BJ (cell line): ENCODE data around the gene MED28. TPM values are rescaled to one million over a fixed set of nuclear protein-coding genes. Genes with fewer than 3 reads are reported as not detected.
A peak's percentile ranks its signal among the peaks of the same experiment; 100 is the strongest.

Source experiments
- CTCF ChIA-PET: fragments of 350-600 bp; formaldehyde crosslinking; extraction: SDS; loops from one replicate; lab custom pipeline; 2021; ENCODE audit warnings: antibody characterized with exemption, inconsistent platforms; lab: Yijun Ruan, JAX
- POLR2A ChIA-PET: fragments of 300-600 bp; sonication (Branson Sonifier 250); formaldehyde crosslinking; extraction: SDS; loops from one replicate; lab custom pipeline; 2021; ENCODE audit warnings: antibody characterized with exemption; lab: Charles Lee
- DNase-seq: peaks from one replicate; pipeline ENCODE4 v3.0.0-alpha.2; 2011; ENCODE audit warnings: low read depth
- H3K27me3 ChIP-seq: 2 replicates; pipeline ENCODE4 v1.6.0; 2011; ENCODE audit warnings: low read length; ENCODE audit not compliant: control insufficient read depth, insufficient read depth
- H3K36me3 ChIP-seq: 2 replicates; pipeline ENCODE4 v1.5.1; 2011; ENCODE audit warnings: low read length; ENCODE audit not compliant: control insufficient read depth, insufficient read depth
- H3K4me3 ChIP-seq: 2 replicates; pipeline ENCODE4 v1.5.1; 2011; ENCODE audit warnings: low read depth, mild to moderate bottlenecking, control low read depth, low read length
- CTCF ChIP-seq: IDR thresholded peaks from 2 replicates; pipeline ENCODE4 v1.5.1; 2011; ENCODE audit warnings: low read depth, mild to moderate bottlenecking, control low read depth, inconsistent platforms, low read length, moderate library complexity; ENCODE audit not compliant: insufficient read depth
- polyA plus RNA-seq: library from polyadenylated mRNA; depleted of rRNA; stranded (reverse); fragments of >200 nt; gene quantifications from 2 replicates; pipeline ENCODE4 v1.2.3, GENCODE V29; 2011

The MED28 gene
- polyA plus RNA-seq, 1 experiment: 9.0 TPM

- TF ChIP-seq CTCF: no peak
- DNase-seq: no peak
- CTCF ChIA-PET: interaction anchor here (1.5 kb wide), 1 partner anchor 10 kb away, joined by 4 read pairs; no protein-coding TSS in a partner anchor
- POLR2A ChIA-PET: no interaction called here
- H3K4me3 ChIP-seq: no peak overlapping the region
- H3K36me3 ChIP-seq: peaks cover 11% of the 10 kb centered on the region
- no peaks in the 10 kb centered on the region for H3K27me3 ChIP-seq
These were observed 19.2 kb downstream of the MED28 start for GRCh38 chr4:17633600-17633999.

DNA sequence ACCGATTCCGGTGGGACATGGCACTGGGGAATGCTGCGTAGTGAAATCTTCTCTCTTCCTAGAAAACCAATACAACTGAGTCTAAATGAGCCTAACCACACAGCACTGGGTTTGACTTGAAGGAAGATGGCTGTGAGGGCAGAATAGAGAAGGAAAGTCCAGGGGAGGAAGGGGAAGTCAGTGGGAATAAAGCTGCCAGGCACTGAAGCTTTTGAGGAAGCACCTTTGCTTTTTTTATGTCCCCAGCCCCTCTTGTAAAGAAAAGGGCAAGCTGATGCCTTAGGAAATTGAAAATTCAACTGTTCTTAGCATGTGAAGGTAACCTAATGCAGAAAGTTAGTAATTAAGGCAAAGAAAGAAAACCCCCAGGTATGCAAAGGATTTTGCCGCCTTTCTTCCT is 20.6 kb downstream of the MED28 start:
- Histone ChIP-seq H3K36me3 (peaks cover 11% of the 10 kb centered on the region), H3K27me3 (no peaks in the 10 kb centered on the region), H3K4me3 (no peak overlapping the region)
- CTCF ChIA-PET: interaction anchor here (1.4 to 4.1 kb wide), 4 partner anchors 37 to 89 kb away, joined by 4 to 57 read pairs (median 8); no protein-coding TSS in a partner anchor
- TF ChIP-seq CTCF: no peak
- POLR2A ChIA-PET: no interaction called here
- no peak for DNase-seq

GRCh38 chr4:17636341-17636695 is 21.9 kb downstream of the MED28 start:
- H3K27me3 ChIP-seq: no peaks in the 10 kb centered on the region
- H3K36me3 ChIP-seq: peaks cover 11% of the 10 kb centered on the region
- TF ChIP-seq CTCF: no peak
- no peak overlapping the region for H3K4me3 ChIP-seq
- DNase-seq: no peak
- ChIA-PET POLR2A (no interaction called here), CTCF (interaction anchor here (0.6 to 4.1 kb wide), 13 partner anchors 10 to 127 kb away, joined by 3 to 57 read pairs (median 3); no protein-coding TSS in a partner anchor)

DNA sequence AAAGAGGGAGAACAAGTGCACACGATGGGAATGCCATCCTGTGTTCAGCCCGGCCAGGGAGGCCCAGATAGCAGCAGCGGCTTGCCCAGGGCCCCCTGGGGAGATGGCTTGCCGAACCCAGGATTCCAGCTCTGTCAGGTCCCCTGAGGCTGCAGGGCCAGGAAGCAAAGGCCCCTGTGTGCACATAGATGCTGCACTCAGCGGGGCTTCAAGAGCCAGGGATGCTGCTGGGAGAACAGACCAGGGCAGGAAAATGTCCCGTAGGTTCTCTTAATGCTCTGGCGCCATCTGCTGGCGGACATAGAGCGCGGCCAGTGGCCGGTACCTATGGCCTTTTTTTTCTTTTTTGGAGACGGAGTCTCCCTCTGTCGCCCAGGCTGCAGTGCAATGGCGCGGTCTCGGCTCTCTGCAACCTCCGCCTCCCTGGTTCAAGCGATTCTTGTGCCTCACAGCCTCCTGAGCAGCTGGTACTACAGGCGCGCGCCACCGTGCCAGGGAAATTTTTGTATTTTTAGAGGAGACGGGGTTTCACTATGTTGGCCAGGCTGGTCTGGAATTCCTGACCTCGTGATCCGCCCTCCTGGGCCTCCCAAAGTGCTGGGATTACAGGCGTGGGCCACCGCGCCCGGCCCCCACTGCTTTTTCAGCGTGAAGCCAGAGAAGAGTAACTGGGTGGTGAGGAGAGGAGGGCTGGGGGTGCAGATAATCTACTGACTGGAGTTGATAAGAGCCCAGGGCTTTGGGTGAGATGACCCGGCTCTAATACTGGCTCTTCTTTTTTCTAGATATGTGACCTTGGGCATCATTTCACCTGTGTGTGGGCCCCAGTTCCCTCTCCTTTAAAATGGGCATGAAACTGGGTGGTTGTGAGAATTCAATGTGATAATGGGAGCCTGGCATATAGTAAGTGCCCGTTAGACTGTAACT is 22.5 kb downstream of the MED28 start:
- POLR2A ChIA-PET: no interaction called here
- CTCF ChIA-PET: interaction anchor here (0.6 to 4.1 kb wide), 15 partner anchors 10 to 127 kb away, joined by 3 to 57 read pairs (median 4); no protein-coding TSS in a partner anchor
- Histone ChIP-seq H3K4me3 (no peak overlapping the region), H3K27me3 (no peaks in the 10 kb centered on the region), H3K36me3 (peaks cover 11% of the 10 kb centered on the region)
- DNase-seq: no peak
- peak; percentile 91 for TF ChIP-seq CTCF

- no peaks in the 10 kb centered on the region; the same call in 1 of the 2 replicates for H3K27me3 ChIP-seq
- no peak for DNase-seq
- CTCF ChIA-PET: interaction anchor here (0.6 to 0.8 kb wide), 2 partner anchors 12 to 25 kb away, joined by 3 to 4 read pairs; no protein-coding TSS in a partner anchor
- no peak for TF ChIP-seq CTCF
- H3K36me3 ChIP-seq: peaks cover 8% of the 10 kb centered on the region
- POLR2A ChIA-PET: no interaction called here
- H3K4me3 ChIP-seq: no peak overlapping the region
These were observed 24.7 kb downstream of the MED28 start for GRCh38 chr4:17639136-17639535.
